ENCODE data around the gene GPR137. TPM values are rescaled to one million over a fixed set of nuclear protein-coding genes. Genes with fewer than 3 reads are reported as not detected.

GPR137 gene
- total and polyA plus RNA-seq, 10 of the 15 experiments (the other 5 are each of a cell fraction or from before 2014, with no cell fraction given): 0.37 to 29.2 (median 13.8) TPM

DNA sequence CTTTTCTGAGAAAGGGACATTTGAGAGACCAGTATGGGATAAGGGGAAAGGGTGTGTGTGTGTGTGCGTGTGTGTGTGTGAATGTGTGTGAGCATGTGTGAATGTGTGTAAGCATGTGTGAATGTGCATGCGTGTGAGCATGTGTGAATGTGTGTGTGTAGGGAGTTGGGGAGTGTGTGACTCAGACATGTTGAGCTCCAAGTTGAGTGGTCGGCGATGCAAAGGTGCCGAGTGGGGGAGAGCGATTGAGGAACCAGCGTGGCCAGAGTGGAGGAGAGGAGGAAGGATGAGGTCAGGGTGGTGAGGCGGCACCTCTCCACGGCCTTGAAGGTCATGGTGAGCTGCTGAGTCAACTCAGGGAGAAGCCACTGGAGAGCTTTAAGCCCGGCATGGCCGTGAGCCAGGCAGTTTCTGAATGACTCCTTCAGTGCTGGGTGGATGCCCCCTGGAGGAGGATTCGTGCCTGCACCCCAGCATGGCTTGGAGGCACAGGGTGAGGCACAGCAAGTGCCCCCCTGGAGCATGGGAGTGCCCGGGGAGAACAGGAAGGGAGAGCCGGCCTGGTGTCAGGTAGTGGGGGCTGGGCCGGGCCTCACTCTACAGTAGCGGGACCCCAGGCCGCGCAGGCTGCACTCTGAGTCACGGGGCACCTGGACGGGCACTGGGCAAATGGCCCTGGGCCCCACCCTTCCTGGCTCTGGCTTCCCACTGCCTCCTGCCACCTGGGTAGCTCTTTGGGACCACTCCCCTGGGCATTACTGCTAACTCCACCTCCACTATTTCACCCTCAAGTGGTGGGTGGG lies 46.1 kb downstream of the GPR137 start (continued):
- TF ChIP-seq ATF2 (IDR thresholded peaks at IDR 0.05; ENCODE audit: low read length) (no peak), PAX8 (IDR thresholded peaks at IDR 0.05) (no peak), TCF7 (IDR thresholded peaks at IDR 0.05; ENCODE audit: borderline replicate concordance) (no peak), NR2C2 (IDR thresholded peaks at IDR 0.05; ENCODE audit: borderline replicate concordance, control insufficient read depth, insufficient read length, low read depth) (no peak), MTA2 (IDR thresholded peaks at IDR 0.05; ENCODE audit: low read depth) (peak; percentile 70; the same call in 1 of the 2 replicates), CEBPZ (IDR thresholded peaks at IDR 0.05; ENCODE audit: low read depth, low read length) (no peak), RCOR1 (conservative IDR thresholded peaks at IDR 0.05; ENCODE audit: low read depth, low read length) (no peak), CBX3 (IDR thresholded peaks at IDR 0.05; ENCODE audit: borderline replicate concordance, low read depth) (no peak), IRF3 (IDR thresholded peaks at IDR 0.05) (no peak), SPI1 (IDR thresholded peaks at IDR 0.05; ENCODE audit: borderline replicate concordance, insufficient read depth, low read depth, low read length) (no peak), KAT2A (conservative IDR thresholded peaks at IDR 0.05; ENCODE audit: control insufficient read depth, low read depth, low read length) (no peak), NR2C1 (IDR thresholded peaks at IDR 0.05) (no peak; the same call in 1 of the 2 replicates), HDAC2 (IDR thresholded peaks at IDR 0.05) (no peak), POLR2AphosphoS2 (IDR thresholded peaks at IDR 0.05; ENCODE audit: low read depth, low read length) (no peak), JUND (IDR thresholded peaks at IDR 0.05; ENCODE audit: low read depth, low read length) (0 out of 2 replicates have a peak, but pooled peaks have one; percentile 79), POLR2AphosphoS5 (IDR thresholded peaks at IDR 0.05; ENCODE audit: low read length) (no peak), NR2F1 (conservative IDR thresholded peaks at IDR 0.05) (peak; percentile 93), ZBED1 (IDR thresholded peaks at IDR 0.05; ENCODE audit: borderline replicate concordance) (peak; percentile 34; the same call in 1 of the 2 replicates), CREM (IDR thresholded peaks at IDR 0.05; ENCODE audit: low read depth) (0 out of 2 replicates have a peak, but pooled peaks have one; percentile 26), SIX5 (IDR thresholded peaks at IDR 0.05; ENCODE audit: low read depth, low read length, severe bottlenecking) (no peak), ATF7 (IDR thresholded peaks at IDR 0.05; ENCODE audit: low read depth) (peak; percentile 87)
- TF ChIP-seq, protein P1, sequence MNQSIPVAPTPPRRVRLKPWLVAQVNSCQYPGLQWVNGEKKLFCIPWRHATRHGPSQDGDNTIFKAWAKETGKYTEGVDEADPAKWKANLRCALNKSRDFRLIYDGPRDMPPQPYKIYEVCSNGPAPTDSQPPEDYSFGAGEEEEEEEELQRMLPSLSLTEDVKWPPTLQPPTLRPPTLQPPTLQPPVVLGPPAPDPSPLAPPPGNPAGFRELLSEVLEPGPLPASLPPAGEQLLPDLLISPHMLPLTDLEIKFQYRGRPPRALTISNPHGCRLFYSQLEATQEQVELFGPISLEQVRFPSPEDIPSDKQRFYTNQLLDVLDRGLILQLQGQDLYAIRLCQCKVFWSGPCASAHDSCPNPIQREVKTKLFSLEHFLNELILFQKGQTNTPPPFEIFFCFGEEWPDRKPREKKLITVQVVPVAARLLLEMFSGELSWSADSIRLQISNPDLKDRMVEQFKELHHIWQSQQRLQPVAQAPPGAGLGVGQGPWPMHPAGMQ (IDR thresholded peaks at IDR 0.05; ENCODE audit: borderline replicate concordance): no peak
- TF ChIP-seq, protein P2, sequence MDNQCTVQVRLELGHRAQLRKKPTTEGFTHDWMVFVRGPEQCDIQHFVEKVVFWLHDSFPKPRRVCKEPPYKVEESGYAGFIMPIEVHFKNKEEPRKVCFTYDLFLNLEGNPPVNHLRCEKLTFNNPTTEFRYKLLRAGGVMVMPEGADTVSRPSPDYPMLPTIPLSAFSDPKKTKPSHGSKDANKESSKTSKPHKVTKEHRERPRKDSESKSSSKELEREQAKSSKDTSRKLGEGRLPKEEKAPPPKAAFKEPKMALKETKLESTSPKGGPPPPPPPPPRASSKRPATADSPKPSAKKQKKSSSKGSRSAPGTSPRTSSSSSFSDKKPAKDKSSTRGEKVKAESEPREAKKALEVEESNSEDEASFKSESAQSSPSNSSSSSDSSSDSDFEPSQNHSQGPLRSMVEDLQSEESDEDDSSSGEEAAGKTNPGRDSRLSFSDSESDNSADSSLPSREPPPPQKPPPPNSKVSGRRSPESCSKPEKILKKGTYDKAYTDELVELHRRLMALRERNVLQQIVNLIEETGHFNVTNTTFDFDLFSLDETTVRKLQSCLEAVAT (IDR thresholded peaks at IDR 0.05): peak; percentile 87
